Stimulated activated CD8-positive, alpha-beta memory T cell treated with anti-CD3 and anti-CD28 coated beads, Interleukin-7, amount 100 ng/mL, for 1 hour (primary cell): ENCODE measurements around the gene IFNGR1.
"Not testable (repeated sequence)": the region's sequence is repeated elsewhere in the genome, so short reads cannot be mapped to it uniquely, and the experiment has no call there.

ENCODE experiments used
- DNase-seq, 2 donors: peaks; one replicate each; pipeline ENCODE4 v3.0.0-alpha.2; 2020; ENCODE audit warnings: low read depth in 2 of 2

The IFNGR1 gene

GRCh38 chr6:137236581-137237355, 17.6 kb upstream of the IFNGR1 start:
- DNase-seq = no peak

- no peak for DNase-seq
Observed at GRCh38 chr6:137235686-137236085, 16.5 kb upstream of the IFNGR1 start.

GRCh38 chr6:137233911-137234863, 15.0 kb upstream of the IFNGR1 start:
- no peak for DNase-seq

GRCh38 chr6:137231895-137232294, 12.7 kb upstream of the IFNGR1 start:
- no peak for DNase-seq

GRCh38 chr6:137230956-137231555, 11.9 kb upstream of the IFNGR1 start:
- no peak for DNase-seq

GRCh38 chr6:137230547-137230946, 11.4 kb upstream of the IFNGR1 start:
- DNase-seq = no peak

GRCh38 chr6:137229075-137229759, 10.0 kb upstream of the IFNGR1 start:
- DNase-seq = no peak

GRCh38 chr6:137227871-137228302, 8.7 kb upstream of the IFNGR1 start:
- DNase-seq = no peak

GRCh38 chr6:137226697-137227096, 7.5 kb upstream of the IFNGR1 start:
- DNase-seq = no peak

GRCh38 chr6:137224799-137225198, 5.6 kb upstream of the IFNGR1 start:
- no peak for DNase-seq

- no peak for DNase-seq
Observed at GRCh38 chr6:137223370-137224131, 4.4 kb upstream of the IFNGR1 start.

- DNase-seq = no peak
Observed at GRCh38 chr6:137222381-137222780, 3.2 kb upstream of the IFNGR1 start.

GRCh38 chr6:137219664-137220252, 573 bp upstream of the IFNGR1 start:
- DNase-seq = no peak

- no peak for DNase-seq
Observed at GRCh38 chr6:137218473-137218916, 690 bp downstream of the IFNGR1 start.

- no peak for DNase-seq
Observed at GRCh38 chr6:137217801-137218472, 1.2 kb downstream of the IFNGR1 start.

- no peak for DNase-seq
Observed at GRCh38 chr6:137216875-137217553, 2.2 kb downstream of the IFNGR1 start.

- no peak for DNase-seq
Observed at GRCh38 chr6:137216106-137216505, 3.1 kb downstream of the IFNGR1 start.

GRCh38 chr6:137215630-137216029, 3.6 kb downstream of the IFNGR1 start:
- not testable (repeated sequence) for DNase-seq

GRCh38 chr6:137214931-137215330, 4.3 kb downstream of the IFNGR1 start:
- DNase-seq = no peak
